GM21367 (cell line): ENCODE measurements around the gene ADM5.

Experiments
- ATAC-seq: cut with Tn5 transposase; IDR thresholded peaks from one replicate; pipeline ENCODE4 v1.9.1; 2021; ENCODE audit not compliant: unreplicated experiment

ADM5 gene

DNA sequence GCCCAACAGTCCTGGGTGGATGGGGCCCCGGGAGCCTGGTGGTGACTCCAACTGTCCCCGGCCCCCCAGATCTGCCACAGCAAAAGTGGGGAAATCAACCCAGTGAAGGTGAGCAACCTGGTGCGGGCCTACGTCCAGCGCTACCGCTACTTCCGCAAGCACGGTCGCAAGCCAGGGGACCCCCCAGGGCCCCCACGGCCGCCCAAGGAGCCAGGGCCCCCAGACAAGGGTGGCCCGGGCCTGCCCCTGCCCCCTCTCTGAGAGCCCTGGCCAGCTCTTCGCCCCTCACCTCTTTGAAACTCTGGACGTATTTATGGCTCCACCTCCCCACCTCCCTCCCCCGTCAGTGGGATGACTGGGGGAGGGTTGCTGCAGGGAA lies 31.3 kb upstream of the ADM5 start:
- no peak for ATAC-seq

DNA sequence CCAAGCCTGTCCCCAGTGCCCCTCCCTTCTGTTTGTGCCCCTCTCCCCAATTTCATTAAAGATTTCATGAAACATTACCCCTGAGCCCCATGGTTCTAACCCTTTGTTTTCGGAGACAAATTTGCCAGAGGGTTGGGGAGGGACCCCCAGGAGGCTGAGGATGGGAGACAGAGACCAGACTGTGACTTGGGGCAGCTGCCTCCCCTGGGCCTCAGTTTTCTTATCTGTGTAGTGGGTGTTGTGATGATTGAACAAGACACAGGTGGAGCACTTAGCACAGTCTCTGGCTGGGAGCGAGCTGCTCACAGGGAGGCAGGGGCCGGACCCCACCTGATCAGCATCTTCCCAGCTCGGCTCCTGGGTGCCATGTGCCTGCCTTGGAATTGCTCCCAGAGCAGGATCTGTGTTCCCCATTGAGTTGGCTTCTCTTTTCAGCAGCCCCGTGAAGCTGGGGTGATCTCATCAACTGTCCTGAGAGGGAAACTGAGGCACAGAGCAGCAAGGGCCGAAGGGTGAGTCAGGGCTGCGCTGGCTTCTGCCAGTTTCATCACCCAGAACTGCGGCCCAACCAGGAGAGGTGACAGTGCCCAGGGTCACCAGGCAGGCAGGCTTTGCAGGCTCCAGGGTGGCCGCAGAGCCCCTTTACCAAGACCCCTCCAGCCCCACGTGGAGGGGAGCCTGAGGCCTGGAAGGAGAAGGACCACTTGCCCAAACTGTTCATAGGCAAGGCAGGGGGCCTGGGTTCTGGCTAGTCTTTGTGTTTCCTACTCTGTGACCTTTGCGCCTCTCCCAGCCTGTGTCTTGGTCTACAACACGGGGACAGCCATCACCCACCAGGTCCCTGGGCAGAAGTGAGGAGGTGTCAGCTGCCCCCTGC lies 30.6 kb upstream of the ADM5 start:
- no peak for ATAC-seq

GRCh38 chr19:49660338-49660961 lies 28.9 kb upstream of the ADM5 start:
- no peak for ATAC-seq

- no peak for ATAC-seq
These were observed 27.4 kb upstream of the ADM5 start for GRCh38 chr19:49662011-49662410.

DNA sequence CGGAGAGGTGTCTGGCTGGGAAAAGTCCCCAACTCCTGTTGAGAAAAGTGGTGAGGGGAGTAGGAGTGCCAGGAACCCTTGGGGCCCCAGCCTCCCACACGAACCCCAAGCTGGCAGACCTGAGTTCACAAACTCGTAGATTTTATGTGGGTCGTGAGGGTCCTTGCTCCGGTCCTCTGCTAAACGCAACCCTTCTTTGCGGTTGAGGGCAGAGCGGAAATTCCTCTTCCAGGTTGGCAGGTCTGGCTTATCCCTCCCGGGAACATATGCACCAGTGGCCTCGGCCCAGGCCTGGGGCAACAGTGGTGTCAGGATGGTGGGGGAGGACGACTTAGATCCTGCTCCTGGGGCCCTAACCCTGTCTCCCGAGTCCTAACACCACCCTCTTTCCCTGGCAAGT lies 26.2 kb upstream of the ADM5 start:
- no peak for ATAC-seq

- ATAC-seq, result peak; percentile 39
These were observed 25.0 kb upstream of the ADM5 start for GRCh38 chr19:49664171-49665035.

GRCh38 chr19:49665036-49665350 lies 24.4 kb upstream of the ADM5 start:
- no peak for ATAC-seq

DNA sequence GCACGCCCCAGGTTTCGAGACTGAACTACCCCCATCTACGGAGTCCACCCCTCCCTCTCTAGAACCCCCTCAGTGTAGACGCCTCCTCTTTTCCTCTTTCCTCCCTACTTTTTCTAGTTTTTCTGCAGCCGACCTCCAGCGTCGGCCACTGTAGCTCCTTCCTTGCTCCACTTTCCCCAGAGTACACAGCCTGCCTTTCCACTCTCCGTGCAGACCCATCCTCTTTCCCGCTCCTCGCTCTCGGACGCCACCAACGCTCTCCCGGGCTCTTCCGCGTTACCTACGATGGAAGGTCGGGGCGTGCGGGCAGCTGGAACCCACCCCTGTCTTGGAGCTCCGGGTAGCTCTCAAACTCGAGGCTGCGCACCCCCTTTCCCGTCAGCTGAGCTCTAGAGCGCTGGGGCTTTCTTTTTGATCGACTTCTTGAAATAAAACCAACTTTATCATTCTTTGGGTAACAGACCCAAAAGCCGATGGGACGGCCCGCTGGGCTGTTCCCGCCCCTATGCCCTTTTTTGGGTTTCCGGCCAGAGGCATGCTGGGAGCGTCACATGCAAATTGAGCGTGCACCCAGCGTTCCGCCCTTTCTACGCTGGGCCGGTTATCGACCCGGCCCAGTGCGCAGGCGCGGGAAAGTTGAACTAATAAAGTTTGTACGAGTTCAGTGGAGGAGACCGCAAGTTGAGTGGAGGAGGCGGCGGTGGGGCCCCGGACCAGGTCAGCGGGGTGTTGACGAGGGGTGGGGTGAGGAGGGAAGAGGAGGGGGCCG lies 23.9 kb upstream of the ADM5 start, which contains the start of the genes BCL2L12 and IRF3:
BCL2L12 (plus strand) TSS at position 583 of the 769 bp plus-strand sequence. CDS start 760 bp downstream, outside the sequence.
IRF3 (minus strand) TSS at position 507 of the 769 bp plus-strand sequence. CDS start 1,019 bp downstream, outside the sequence.
- peak; percentile 59 for ATAC-seq

GRCh38 chr19:49666120-49666444 lies 23.3 kb upstream of the ADM5 start:
- ATAC-seq, result no peak

DNA sequence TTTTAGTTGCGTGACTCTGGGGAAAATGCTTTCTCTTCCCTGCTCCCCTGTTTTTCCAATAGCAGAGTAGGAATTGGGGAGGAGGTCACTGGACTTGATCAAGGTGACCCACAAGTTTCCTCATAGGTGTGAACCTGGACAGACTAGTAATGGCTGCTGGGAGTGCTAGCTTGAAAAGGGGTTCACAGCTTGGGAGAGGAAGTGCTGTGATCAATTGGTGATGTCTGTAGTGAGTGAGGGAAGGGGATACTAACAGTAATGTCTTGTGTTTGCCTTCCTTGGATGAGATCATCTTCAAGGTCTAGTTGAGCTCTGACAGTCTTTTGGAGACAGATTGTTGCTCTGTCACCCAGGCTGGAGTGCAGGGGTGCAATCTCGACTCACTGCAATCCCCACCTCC lies 21.9 kb upstream of the ADM5 start:
- no peak for ATAC-seq

GRCh38 chr19:49669516-49669915 lies 19.9 kb upstream of the ADM5 start:
- ATAC-seq, result no peak

DNA sequence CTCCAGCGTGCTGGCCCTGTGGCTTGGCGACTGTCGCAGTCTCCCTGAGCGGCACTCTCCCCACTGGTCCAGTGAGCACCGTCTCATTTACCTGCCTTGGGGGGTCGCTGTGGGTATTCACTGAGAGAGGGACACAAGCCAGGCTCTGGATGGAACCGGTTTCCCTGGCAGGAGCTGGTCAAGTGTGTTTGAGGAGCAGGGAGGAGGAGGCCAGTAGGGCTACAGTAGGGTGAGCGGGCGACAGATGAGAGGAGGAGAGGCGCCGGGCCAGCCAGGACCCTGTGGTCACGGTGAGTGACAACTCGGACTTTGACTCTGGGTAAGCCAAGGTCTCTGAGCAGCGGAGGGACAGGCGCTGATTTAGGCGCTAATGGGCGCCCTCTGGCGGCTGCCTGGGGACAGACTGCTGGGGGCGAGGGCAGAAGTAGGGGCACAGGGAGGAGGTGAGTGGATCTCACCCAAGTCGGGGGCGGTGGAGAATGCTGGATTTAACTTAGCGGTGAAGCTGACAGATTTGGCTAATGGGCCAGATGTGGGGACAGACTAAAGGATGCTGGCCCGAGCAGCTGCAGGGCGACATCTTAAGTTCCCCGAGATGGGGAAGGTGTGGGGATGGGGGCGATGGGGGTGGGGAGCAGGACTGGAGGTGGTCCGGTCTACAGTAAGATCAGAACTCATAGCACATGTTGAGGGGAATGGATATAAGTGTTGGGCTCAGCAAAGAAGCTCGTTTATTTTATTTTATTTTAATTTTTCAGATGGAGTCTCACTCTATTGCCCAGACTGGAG lies 17.1 kb upstream of the ADM5 start:
- no peak for ATAC-seq

GRCh38 chr19:49676136-49676783 lies 13.1 kb upstream of the ADM5 start:
- no peak for ATAC-seq

DNA sequence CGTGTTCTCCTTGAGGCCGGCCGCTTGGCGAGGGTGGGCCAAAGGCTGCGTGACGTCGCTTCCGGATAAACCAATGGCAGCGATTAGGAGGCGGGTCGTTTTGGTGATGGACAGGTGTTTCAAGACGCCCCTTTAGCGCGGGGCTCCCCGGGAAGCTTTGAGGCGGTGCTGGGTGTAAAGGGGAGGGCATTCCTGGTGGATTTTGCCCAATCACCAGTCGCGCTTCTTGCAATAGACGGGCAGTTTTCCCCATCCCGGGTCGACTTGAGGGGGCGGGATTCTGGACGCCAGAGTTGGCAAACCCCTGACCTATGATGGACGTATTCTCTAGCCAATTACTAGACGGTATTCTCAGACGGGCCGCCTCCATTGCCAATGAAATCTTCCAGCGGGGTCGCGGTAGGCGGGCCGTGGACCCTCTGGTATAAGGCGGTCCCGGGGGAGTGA lies 12.6 kb upstream of the ADM5 start:
- peak; percentile 57 for ATAC-seq

DNA sequence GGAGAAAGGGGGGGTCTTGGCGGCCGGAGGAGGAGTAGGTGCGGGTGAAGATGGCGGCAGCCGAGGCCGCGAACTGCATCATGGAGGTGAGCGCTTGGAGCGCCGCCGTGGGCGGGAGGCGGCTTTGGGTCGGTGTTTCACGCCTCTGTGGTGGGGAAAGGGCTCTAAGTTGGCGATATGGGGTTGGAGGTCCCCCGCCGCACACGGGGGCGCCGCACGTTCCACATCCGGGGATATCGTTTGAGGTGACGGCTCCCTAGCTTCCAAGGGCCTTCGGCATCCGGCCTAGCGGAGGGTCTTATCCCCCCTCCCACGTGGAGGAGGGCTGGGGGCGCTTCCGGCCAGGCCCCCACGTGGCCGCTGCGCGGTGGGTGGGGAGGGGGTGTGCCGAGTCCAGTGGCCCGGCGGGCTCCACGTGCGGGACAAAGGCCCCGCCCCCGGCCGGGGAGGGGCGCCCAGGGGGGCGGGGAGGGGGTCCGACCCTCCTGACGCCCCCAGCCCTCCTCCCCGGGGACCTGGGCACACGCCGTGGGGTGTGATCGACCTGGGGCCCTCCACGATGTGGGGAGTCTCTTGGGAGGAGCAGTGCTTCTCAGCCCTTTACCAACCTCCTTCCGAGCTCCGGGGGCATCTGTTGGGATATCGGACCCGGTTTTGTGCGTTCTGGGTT lies 12.0 kb upstream of the ADM5 start, which contains the start of gene PRMT1:
PRMT1 (plus strand) TSS at position 41 of the 670 bp plus-strand sequence; CDS start at position 51, 10 bp downstream.
- ATAC-seq, result no peak

- ATAC-seq, result no peak
These were observed 11.3 kb upstream of the ADM5 start for GRCh38 chr19:49677901-49678674.

DNA sequence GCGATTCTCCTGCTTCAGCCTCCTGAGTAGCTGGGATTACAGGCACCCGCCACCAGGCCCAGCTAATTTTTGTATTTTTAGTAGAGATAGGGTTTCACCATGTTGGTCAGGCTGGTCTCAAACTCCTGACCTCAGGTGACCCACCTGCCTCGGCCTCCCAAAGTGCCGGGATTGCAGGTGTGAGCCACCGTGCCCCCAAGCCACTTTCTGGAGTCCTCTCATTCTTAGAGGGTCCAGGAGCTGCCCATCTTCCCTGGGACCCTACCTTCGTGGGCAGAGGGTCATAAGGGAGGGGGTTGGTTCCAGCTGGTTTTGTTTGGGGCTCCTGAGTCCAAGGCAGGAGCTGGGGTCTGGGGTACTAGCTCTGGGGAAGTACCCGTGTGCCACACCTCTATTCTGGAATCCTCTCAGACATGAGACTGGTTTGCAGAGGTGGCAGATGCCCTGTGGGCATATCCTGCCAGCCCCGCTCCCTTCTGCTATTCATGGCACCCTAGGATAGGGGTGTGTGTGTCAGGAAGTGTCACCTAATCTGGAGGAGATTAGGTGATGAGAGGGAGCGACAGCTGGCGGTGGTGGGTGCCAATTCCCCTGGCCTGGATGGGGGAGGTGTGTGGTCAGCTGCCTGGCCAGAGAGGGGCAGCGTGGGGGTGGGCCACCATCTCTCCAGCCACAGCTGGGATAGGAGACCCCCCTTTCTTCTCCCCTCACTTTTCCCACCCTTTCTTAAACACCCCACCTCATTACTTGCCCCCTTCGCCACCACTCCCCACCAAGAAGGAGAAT lies 10.2 kb upstream of the ADM5 start:
- no peak for ATAC-seq
